Panc1 (cell line): ENCODE measurements around the gene PTPA. TPM values are rescaled to one million over a fixed set of nuclear protein-coding genes. Genes with fewer than 3 reads are reported as not detected.

Experiments
- ATAC-seq: fragments of 200-7000 bp; cut with Tn5 transposase; 2 replicates; pipeline ENCODE4 v1.9.1; 2020; ENCODE audit warnings: mild to moderate bottlenecking, moderate library complexity
- BruUV-seq: library from RNA; stranded (reverse); fragments of 400-500 nt; replicated peaks from 2 replicates; lab custom pipeline; 2021; lab: Mats Ljungman, UMichigan
- CTCF ChIA-PET: fragments of 300-600 bp; sonication (Branson Sonifier 250); formaldehyde crosslinking; loops from one replicate; lab custom pipeline; 2022; ENCODE audit warnings: antibody characterized with exemption; lab: Charles Lee
- POLR2A ChIA-PET: fragments of 300-600 bp; sonication (Branson Sonifier 250); formaldehyde crosslinking; loops from one replicate; lab custom pipeline; 2022; ENCODE audit warnings: antibody characterized with exemption; lab: Charles Lee
- DNase-seq: peaks from one replicate; pipeline ENCODE4 v3.0.0-alpha.2; 2010; ENCODE audit warnings: low read depth, low spot score
- H3K27ac ChIP-seq: 2 replicates; pipeline ENCODE4 v1.5.1; 2011; ENCODE audit warnings: mild to moderate bottlenecking, low read length, inconsistent platforms
- H3K27me3 ChIP-seq: fragments of 200-500 bp; sonication (Bioruptor generic); 2 replicates; pipeline ENCODE4 v1.6.0; 2014; ENCODE audit warnings: low read length, inconsistent platforms; ENCODE audit not compliant: control insufficient read depth, insufficient read depth
- H3K36me3 ChIP-seq: fragments of 200-500 bp; sonication (Bioruptor generic); 2 replicates; pipeline ENCODE4 v1.5.1; 2014; ENCODE audit warnings: inconsistent platforms, mild to moderate bottlenecking, low read length, moderate library complexity; ENCODE audit not compliant: control insufficient read depth, insufficient read depth
- H3K4me1 ChIP-seq: 2 replicates; pipeline ENCODE4 v1.5.1; 2011; ENCODE audit warnings: inconsistent platforms, mild to moderate bottlenecking, low read length, moderate library complexity; ENCODE audit not compliant: control insufficient read depth, insufficient read depth
- H3K4me3 ChIP-seq, 2 experiments: 2 replicates each; pipeline ENCODE4 v1.5.1; 2011 to 2012; ENCODE audit warnings: low read depth in 2 of 2, low read length in 2 of 2, mild to moderate bottlenecking in 2 of 2, inconsistent platforms in 1 of 2, moderate library complexity in 1 of 2
- H3K9me3 ChIP-seq: fragments of 200-500 bp; sonication (Bioruptor generic); 2 replicates; pipeline ENCODE4 v1.5.1; 2014; ENCODE audit warnings: low read depth, mild to moderate bottlenecking, inconsistent platforms, low read length, moderate library complexity; ENCODE audit not compliant: control insufficient read depth, insufficient read depth
- POLR2AphosphoS5 ChIP-seq: IDR thresholded peaks from 2 replicates; pipeline ENCODE4 v1.6.1; 2012; ENCODE audit warnings: mild to moderate bottlenecking, low read depth, low read length, moderate library complexity
- SIN3A ChIP-seq: IDR thresholded peaks from 2 replicates; pipeline ENCODE4 v1.6.1; 2012; ENCODE audit warnings: low read depth, mild to moderate bottlenecking, low read length, moderate library complexity, borderline replicate concordance; ENCODE audit not compliant: insufficient read depth
- TCF7L2 ChIP-seq: IDR thresholded peaks from 2 replicates; pipeline ENCODE4 v1.6.1; 2011; ENCODE audit warnings: mild to moderate bottlenecking, low read depth, low read length, inconsistent platforms
- in situ Hi-C: cut with HindIII; loops from 2 replicates; pipeline ENCODE4 v1.10.0; 2016; ENCODE audit warnings: low sequenced_read_pairs, low pct_unique_long_range_greater_than_20kb
- intact Hi-C: fragments of 100-400 bp; cut with micrococcal nuclease; formaldehyde crosslinking; loops from one replicate; pipeline ENCODE4 v1.10.0; 2022; ENCODE audit not compliant: unreplicated experiment
- total RNA-seq: library from RNA; stranded (reverse); gene quantifications from one replicate; pipeline ENCODE4 v1.2.1, GENCODE V29; 2021; ENCODE audit not compliant: unreplicated experiment
- TF ChIP-seq, protein P1 (sequence below): fragments of 450-650 bp; IDR thresholded peaks from 2 replicates; pipeline ENCODE4 v1.5.1; 2017; ENCODE audit warnings: mild to moderate bottlenecking
- TF ChIP-seq, protein P2 (sequence below), 2 experiments: IDR thresholded peaks; 2 replicates each; pipeline ENCODE4 v1.6.1; 2011 to 2012; ENCODE audit warnings: low read depth in 2 of 2, control low read depth in 1 of 2, low read length in 1 of 2, mild to moderate bottlenecking in 1 of 2, moderate library complexity in 1 of 2; ENCODE audit not compliant: insufficient read depth in 1 of 2

Gene PTPA
- total RNA-seq, 1 experiment from 2014 or later, result 114 TPM

- ChIA-PET CTCF (no interaction called here), POLR2A (no interaction called here)
- BruUV-seq, result no TSS peak
- TF ChIP-seq, protein P1, sequence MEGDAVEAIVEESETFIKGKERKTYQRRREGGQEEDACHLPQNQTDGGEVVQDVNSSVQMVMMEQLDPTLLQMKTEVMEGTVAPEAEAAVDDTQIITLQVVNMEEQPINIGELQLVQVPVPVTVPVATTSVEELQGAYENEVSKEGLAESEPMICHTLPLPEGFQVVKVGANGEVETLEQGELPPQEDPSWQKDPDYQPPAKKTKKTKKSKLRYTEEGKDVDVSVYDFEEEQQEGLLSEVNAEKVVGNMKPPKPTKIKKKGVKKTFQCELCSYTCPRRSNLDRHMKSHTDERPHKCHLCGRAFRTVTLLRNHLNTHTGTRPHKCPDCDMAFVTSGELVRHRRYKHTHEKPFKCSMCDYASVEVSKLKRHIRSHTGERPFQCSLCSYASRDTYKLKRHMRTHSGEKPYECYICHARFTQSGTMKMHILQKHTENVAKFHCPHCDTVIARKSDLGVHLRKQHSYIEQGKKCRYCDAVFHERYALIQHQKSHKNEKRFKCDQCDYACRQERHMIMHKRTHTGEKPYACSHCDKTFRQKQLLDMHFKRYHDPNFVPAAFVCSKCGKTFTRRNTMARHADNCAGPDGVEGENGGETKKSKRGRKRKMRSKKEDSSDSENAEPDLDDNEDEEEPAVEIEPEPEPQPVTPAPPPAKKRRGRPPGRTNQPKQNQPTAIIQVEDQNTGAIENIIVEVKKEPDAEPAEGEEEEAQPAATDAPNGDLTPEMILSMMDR, result no peak
- TF ChIP-seq SIN3A (no peak), POLR2AphosphoS5 (no peak), TCF7L2 (no peak)
- TF ChIP-seq, protein P2, sequence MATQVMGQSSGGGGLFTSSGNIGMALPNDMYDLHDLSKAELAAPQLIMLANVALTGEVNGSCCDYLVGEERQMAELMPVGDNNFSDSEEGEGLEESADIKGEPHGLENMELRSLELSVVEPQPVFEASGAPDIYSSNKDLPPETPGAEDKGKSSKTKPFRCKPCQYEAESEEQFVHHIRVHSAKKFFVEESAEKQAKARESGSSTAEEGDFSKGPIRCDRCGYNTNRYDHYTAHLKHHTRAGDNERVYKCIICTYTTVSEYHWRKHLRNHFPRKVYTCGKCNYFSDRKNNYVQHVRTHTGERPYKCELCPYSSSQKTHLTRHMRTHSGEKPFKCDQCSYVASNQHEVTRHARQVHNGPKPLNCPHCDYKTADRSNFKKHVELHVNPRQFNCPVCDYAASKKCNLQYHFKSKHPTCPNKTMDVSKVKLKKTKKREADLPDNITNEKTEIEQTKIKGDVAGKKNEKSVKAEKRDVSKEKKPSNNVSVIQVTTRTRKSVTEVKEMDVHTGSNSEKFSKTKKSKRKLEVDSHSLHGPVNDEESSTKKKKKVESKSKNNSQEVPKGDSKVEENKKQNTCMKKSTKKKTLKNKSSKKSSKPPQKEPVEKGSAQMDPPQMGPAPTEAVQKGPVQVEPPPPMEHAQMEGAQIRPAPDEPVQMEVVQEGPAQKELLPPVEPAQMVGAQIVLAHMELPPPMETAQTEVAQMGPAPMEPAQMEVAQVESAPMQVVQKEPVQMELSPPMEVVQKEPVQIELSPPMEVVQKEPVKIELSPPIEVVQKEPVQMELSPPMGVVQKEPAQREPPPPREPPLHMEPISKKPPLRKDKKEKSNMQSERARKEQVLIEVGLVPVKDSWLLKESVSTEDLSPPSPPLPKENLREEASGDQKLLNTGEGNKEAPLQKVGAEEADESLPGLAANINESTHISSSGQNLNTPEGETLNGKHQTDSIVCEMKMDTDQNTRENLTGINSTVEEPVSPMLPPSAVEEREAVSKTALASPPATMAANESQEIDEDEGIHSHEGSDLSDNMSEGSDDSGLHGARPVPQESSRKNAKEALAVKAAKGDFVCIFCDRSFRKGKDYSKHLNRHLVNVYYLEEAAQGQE (IDR thresholded peaks at IDR 0.05; ENCODE audit: insufficient read depth in 1 of 2, low read depth in 2 of 2, low read length in 1 of 2), result no peak
- Histone ChIP-seq H3K4me1 (no peaks in the 10 kb centered on the region), H3K27ac (no peak overlapping the region), H3K4me3 (no peak overlapping the region), H3K9me3 (no peaks in the 10 kb centered on the region), H3K27me3 (no peaks in the 10 kb centered on the region), H3K36me3 (no peaks in the 10 kb centered on the region)
- in situ Hi-C loops (no loop called here), intact Hi-C loops (no loop called here)
- ATAC-seq (no peak), DNase-seq (no peak)
Measured at GRCh38 chr9:129073404-129073803, 37.8 kb upstream of the PTPA start.

DNA sequence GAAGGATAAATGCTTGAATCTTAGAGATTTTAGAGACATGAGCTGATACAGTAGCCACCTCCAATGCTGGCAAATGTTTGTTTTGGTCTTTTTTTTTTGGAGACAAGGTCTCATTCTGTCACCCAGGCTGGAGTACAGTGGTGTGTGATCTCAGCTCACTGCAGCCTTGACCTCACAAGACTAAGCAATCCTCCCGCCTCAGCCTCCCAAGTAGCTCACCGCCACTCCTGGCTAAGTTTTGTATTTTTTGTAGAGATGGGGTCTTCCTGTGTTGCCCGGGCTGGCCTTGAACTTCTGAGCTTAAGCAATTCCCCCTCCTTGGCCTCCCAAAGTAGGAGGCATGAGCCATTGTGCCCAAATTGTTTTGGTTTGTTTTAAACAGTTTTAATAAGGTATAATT lies 37.1 kb upstream of the PTPA start:
- no peak overlapping the region for H3K4me3 ChIP-seq
- in situ Hi-C loops, result no loop called here
- intact Hi-C loops, result no loop called here
- ChIA-PET CTCF (no interaction called here), POLR2A (no interaction called here)
- no peak overlapping the region for H3K27ac ChIP-seq
- no peaks in the 10 kb centered on the region for H3K27me3 ChIP-seq
- TF ChIP-seq POLR2AphosphoS5 (no peak), SIN3A (no peak), TCF7L2 (no peak)
- TF ChIP-seq, protein P1, result no peak
- TF ChIP-seq, protein P2 (IDR thresholded peaks at IDR 0.05; ENCODE audit: insufficient read depth in 1 of 2, low read depth in 2 of 2, low read length in 1 of 2), result no peak
- no peaks in the 10 kb centered on the region for H3K36me3 ChIP-seq
- no peaks in the 10 kb centered on the region for H3K9me3 ChIP-seq
- no peak for DNase-seq
- BruUV-seq, result no TSS peak
- ATAC-seq, result no peak
- H3K4me1 ChIP-seq, result no peaks in the 10 kb centered on the region
